ENCODE results near the gene ACVR1B.

- TF ChIP-seq CTCF (IDR thresholded peaks at IDR 0.05; ENCODE audit: poor library complexity) (no peak), EZH2 (IDR thresholded peaks at IDR 0.05; ENCODE audit: borderline replicate concordance) (no peak), EZH2phosphoT487 (IDR thresholded peaks at IDR 0.05; ENCODE audit: low read depth, severe bottlenecking, unreplicated experiment) (no peak)
Measured at GRCh38 chr12:51906430-51907082, 44.9 kb upstream of the ACVR1B start.
